Smooth muscle cell (in vitro differentiated cells): Measurements from ENCODE around the gene SPCS2. TPM values are rescaled to one million over a fixed set of nuclear protein-coding genes. Genes with fewer than 3 reads are reported as not detected.
A peak's percentile ranks its signal among the peaks of the same experiment; 100 is the strongest.

Experiments used
- DNase-seq: peaks from one replicate; lab custom pipeline; 2025; ENCODE audit not compliant: unreplicated experiment; lab: John Stamatoyannopoulos, UW
- H2AFZ ChIP-seq: fragments of 200-600 bp; sonication (generic); 2 replicates; pipeline ENCODE4 v1.6.0; 2016; ENCODE audit warnings: antibody characterized with exemption, low read depth, mild to moderate bottlenecking
- H3F3A ChIP-seq: fragments of 200-600 bp; sonication (generic); 2 replicates; pipeline ENCODE4 v1.6.0; 2017; ENCODE audit warnings: antibody characterized with exemption, low read depth
- H3K27ac ChIP-seq: fragments of 200-600 bp; sonication (generic); 2 replicates; pipeline ENCODE4 v1.5.1; 2016; ENCODE audit warnings: low read depth, mild to moderate bottlenecking
- H3K27me3 ChIP-seq: fragments of 200-600 bp; sonication (generic); 2 replicates; pipeline ENCODE4 v1.6.1; 2016; ENCODE audit warnings: low read depth, mild to moderate bottlenecking
- H3K36me3 ChIP-seq: fragments of 200-600 bp; sonication (generic); 2 replicates; pipeline ENCODE4 v1.5.1; 2016; ENCODE audit warnings: low read depth
- H3K4me1 ChIP-seq: fragments of 200-600 bp; sonication (generic); 2 replicates; pipeline ENCODE4 v1.5.1; 2016; ENCODE audit warnings: low read depth
- H3K4me2 ChIP-seq: fragments of 200-600 bp; sonication (generic); 2 replicates; pipeline ENCODE4 v1.6.0; 2016; ENCODE audit warnings: mild to moderate bottlenecking
- H3K4me3 ChIP-seq: fragments of 200-600 bp; sonication (generic); 2 replicates; pipeline ENCODE4 v1.5.1; 2016; ENCODE audit warnings: mild to moderate bottlenecking
- H3K79me2 ChIP-seq: fragments of 200-600 bp; sonication (generic); 2 replicates; pipeline ENCODE4 v1.6.0; 2016; ENCODE audit warnings: low read depth, mild to moderate bottlenecking
- H3K9ac ChIP-seq: fragments of 200-600 bp; sonication (generic); 2 replicates; pipeline ENCODE4 v1.6.0; 2016; ENCODE audit warnings: low read depth
- H3K9me3 ChIP-seq: fragments of 200-600 bp; sonication (generic); replicated peaks from 2 replicates; pipeline ENCODE4 v1.5.1; 2016; ENCODE audit warnings: low read depth
- H4K20me1 ChIP-seq: fragments of 200-600 bp; sonication (generic); 2 replicates; pipeline ENCODE4 v1.6.0; 2016; ENCODE audit warnings: low read depth
- WGBS: methylation state at CpG from one replicate; pipeline ENCODE4 v1.1.7; 2016; ENCODE audit warnings: low lambda C conversion rate; 5-methylcytosine and 5-hydroxymethylcytosine counted together
- polyA plus RNA-seq: library from polyadenylated mRNA; unstranded; fragments of >200 nt; fragmentation: Nextera tagmentation; extraction: Ambion mirVana; gene quantifications from 2 replicates; pipeline ENCODE4 v1.2.1, GENCODE V29; 2016
- total RNA-seq: library from RNA; depleted of rRNA; stranded (reverse); fragments of >200 nt; gene quantifications from 2 replicates; pipeline ENCODE4 v1.2.3, GENCODE V29; 2014
- TF ChIP-seq, protein P1 (sequence below): fragments of 200-600 bp; sonication (generic); IDR thresholded peaks from 2 replicates; pipeline ENCODE4 v1.5.1; 2017; ENCODE audit warnings: borderline replicate concordance, mild to moderate bottlenecking, antibody characterized with exemption; ENCODE audit not compliant: insufficient read depth, poor library complexity, severe bottlenecking

The SPCS2 gene
- total and polyA plus RNA-seq, 2 experiments from 2014 or later: 49.9 to 325 TPM

DNA sequence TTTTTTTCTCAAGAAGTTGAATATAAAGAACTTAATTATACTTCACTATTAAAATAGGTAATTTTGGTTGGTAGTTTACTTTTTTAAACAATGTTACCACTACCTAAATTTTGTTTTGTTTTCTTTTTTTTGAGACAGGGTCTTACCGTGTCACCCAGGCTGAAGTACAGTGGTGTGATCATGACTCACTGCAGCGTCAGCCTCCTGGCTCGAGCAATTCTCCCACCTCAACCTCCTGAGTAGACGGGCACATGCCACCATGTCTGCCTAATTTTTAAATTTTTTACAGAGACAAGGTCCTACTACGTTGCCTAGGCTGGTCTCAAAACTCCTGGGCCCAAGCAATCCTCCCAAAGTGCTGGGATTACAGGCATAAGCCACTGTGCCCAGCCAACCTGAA lies 17.6 kb downstream of the SPCS2 start:
- Histone ChIP-seq H3K27ac (peak overlapping the region; percentile 66), H4K20me1 (peaks cover 99% of the 10 kb centered on the region), H3K4me1 (no peaks in the 10 kb centered on the region), H3F3A (no peaks in the 10 kb centered on the region), H3K36me3 (peaks cover 6% of the 10 kb centered on the region), H2AFZ (no peak overlapping the region), H3K9me3 (no peaks in the 10 kb centered on the region), H3K9ac (no peak overlapping the region), H3K4me3 (no peak overlapping the region), H3K79me2 (peaks cover 51% of the 10 kb centered on the region), H3K27me3 (no peaks in the 10 kb centered on the region), H3K4me2 (no peak overlapping the region)
- no peak for DNase-seq
- TF ChIP-seq, protein P1, sequence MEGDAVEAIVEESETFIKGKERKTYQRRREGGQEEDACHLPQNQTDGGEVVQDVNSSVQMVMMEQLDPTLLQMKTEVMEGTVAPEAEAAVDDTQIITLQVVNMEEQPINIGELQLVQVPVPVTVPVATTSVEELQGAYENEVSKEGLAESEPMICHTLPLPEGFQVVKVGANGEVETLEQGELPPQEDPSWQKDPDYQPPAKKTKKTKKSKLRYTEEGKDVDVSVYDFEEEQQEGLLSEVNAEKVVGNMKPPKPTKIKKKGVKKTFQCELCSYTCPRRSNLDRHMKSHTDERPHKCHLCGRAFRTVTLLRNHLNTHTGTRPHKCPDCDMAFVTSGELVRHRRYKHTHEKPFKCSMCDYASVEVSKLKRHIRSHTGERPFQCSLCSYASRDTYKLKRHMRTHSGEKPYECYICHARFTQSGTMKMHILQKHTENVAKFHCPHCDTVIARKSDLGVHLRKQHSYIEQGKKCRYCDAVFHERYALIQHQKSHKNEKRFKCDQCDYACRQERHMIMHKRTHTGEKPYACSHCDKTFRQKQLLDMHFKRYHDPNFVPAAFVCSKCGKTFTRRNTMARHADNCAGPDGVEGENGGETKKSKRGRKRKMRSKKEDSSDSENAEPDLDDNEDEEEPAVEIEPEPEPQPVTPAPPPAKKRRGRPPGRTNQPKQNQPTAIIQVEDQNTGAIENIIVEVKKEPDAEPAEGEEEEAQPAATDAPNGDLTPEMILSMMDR: no peak
- 79% methylated on average over 5 of the region's 5 CpGs for WGBS

DNA sequence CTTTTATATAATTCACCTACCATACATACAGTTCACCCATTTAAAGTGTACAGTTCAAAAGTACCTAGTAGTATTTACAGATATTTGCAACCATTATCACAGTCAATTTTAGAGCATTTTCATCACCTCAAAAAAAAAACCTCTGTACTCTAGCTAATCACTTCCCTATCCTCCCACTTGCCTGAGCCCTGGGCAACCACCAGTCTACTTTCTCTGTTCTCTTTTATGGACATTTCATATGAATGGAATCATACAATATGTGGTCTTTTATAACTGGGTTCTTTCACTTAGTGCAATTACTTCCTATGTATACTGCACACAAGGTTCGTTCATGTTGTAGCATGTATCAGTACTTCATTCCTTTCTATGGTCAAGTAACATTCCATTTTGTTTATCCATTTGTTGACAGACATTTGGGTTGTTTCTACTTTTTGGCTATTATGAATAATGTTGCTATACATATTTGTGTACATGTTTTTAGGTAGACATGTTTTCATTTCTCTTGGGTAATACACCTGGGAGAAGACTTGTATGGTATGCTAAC lies 21.9 kb downstream of the SPCS2 start:
- Histone ChIP-seq H3K9ac (no peak overlapping the region), H3K27ac (peak overlapping the region; percentile 24), H3K4me2 (no peak overlapping the region), H4K20me1 (peaks cover 94% of the 10 kb centered on the region), H3K9me3 (no peaks in the 10 kb centered on the region), H3K27me3 (no peaks in the 10 kb centered on the region), H3K4me3 (no peak overlapping the region), H3K79me2 (peaks cover 12% of the 10 kb centered on the region), H2AFZ (no peak overlapping the region), H3K36me3 (peaks cover 12% of the 10 kb centered on the region), H3K4me1 (no peaks in the 10 kb centered on the region), H3F3A (no peaks in the 10 kb centered on the region)
- 86% methylated on average over 1 of the region's 1 CpG for WGBS
- TF ChIP-seq, protein P1: no peak
- DNase-seq: no peak

DNA sequence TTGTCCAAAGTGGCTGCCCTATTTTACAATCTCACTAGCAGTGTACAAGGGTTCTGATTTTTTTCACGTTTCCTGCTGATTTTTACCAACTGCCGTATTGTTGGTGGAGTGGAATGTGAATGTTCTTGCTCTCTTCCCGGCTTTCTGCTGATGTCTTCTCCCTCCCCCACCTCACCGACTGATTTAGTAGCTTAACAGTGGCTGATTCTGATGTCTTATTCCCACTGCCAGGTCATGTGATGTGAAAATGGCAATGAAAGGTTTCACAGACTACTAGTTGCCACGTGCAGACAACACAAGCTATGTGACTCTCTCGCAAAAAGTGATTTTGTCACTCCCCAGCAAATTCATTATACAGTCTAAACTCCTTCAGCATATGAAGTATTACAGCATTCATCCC lies 22.4 kb downstream of the SPCS2 start:
- DNase-seq: no peak
- no peak overlapping the region for H3K4me3 ChIP-seq
- TF ChIP-seq, protein P1: no peak
- no peaks in the 10 kb centered on the region for H3F3A ChIP-seq
- H3K36me3 ChIP-seq: peaks cover 12% of the 10 kb centered on the region
- 78% methylated on average over 6 of the region's 6 CpGs for WGBS
- H3K9ac ChIP-seq: no peak overlapping the region
- no peak overlapping the region for H3K4me2 ChIP-seq
- peak overlapping the region; percentile 24 for H3K27ac ChIP-seq
- H2AFZ ChIP-seq: no peak overlapping the region
- H4K20me1 ChIP-seq: peaks cover 94% of the 10 kb centered on the region
- no peaks in the 10 kb centered on the region for H3K4me1 ChIP-seq
- no peaks in the 10 kb centered on the region for H3K9me3 ChIP-seq
- peaks cover 12% of the 10 kb centered on the region for H3K79me2 ChIP-seq
- H3K27me3 ChIP-seq: no peaks in the 10 kb centered on the region

DNA sequence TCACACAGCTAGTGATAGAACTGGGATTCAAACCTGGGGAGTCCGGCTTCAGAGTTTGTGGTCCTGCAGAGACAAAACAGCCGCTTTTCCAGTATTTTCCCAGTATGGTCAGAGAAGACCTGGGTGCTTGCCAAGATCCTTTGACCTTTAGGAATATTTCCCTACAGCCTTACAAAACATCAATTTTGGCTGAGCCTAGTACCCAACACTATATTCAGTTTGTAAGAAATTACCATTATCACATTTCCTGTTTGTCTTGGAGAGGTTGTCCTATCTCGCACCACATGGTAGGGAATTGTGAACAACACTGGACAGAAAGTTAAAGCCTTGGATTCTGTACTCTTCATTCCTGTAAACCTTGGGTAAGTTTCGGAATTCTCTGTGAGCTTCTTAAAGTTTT lies 29.0 kb downstream of the SPCS2 start:
- Histone ChIP-seq H3K36me3 (peaks cover 11% of the 10 kb centered on the region), H3K9ac (no peak overlapping the region), H3K4me2 (no peak overlapping the region), H3F3A (no peaks in the 10 kb centered on the region), H3K79me2 (no peaks in the 10 kb centered on the region), H3K27me3 (no peaks in the 10 kb centered on the region), H3K9me3 (no peaks in the 10 kb centered on the region), H3K4me3 (no peak overlapping the region), H3K27ac (no peak overlapping the region), H4K20me1 (peaks cover 40% of the 10 kb centered on the region), H3K4me1 (no peaks in the 10 kb centered on the region), H2AFZ (no peak overlapping the region)
- no peak for DNase-seq
- TF ChIP-seq, protein P1: no peak
- over 99% methylated on average over 4 of the region's 4 CpGs for WGBS
